Suppressor macrophage (primary cell): ENCODE measurements around the gene RBMS1.

Experiments used
- DNase-seq, 4 experiments: peaks; one replicate each; pipeline ENCODE4 v3.0.0-alpha.2; 2020 to 2022
- total RNA-seq, 17 experiments: gene quantifications; one replicate each; lab custom pipeline; 2026; ENCODE audit warnings: mixed read lengths in 6 of 17, inconsistent platforms in 3 of 17; lab: John Stamatoyannopoulos, UW

Gene RBMS1, protein sequence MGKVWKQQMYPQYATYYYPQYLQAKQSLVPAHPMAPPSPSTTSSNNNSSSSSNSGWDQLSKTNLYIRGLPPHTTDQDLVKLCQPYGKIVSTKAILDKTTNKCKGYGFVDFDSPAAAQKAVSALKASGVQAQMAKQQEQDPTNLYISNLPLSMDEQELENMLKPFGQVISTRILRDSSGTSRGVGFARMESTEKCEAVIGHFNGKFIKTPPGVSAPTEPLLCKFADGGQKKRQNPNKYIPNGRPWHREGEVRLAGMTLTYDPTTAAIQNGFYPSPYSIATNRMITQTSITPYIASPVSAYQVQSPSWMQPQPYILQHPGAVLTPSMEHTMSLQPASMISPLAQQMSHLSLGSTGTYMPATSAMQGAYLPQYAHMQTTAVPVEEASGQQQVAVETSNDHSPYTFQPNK
- total RNA-seq, result 84.5 to 253 (median 163) reads per million in 17 experiments

DNA sequence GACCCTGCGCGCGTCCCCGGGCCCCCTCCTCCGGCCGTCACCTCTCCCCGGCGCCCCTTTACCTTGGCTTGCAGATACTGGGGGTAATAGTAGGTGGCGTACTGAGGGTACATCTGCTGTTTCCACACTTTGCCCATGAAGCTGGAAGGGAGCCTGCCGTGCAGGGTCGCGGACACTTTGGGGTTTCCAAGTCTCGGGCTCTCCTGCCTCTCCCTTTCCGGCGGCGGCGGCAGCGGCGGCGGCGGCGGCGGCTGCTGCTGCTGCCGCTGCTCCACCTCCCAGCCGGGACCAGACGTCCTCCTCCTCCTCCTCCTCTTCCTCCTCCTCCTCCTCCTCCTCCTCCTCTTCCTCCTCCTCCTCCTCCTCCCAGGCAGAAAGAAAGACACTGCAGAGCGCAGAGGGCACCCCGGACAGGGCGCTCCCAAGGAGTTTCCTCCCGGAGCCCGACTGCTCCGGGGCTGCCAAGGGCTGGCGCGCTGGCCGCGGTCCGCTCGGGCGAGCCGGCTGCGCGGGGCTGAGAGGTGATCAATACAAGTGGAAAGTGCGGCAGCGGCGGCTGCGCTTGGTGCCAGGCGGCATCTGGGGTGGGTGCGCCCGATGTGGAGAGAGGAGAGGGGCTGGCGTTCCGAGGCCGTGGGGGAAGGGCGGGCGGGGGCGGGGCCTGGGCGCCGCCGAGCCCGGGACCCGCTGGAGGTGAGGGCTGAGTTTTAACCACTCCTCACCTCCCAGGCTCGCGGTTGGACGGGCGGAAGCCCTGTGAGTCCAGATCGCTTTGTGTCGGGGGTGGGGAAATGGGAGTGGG, at the start of gene RBMS1:
Gene RBMS1, minus strand, starts transcription at position 581 of the 802 bp plus-strand sequence. Its CDS starts 444 bp downstream, at position 137.
- peak; percentile 40 to 72 (median 50) for DNase-seq

DNA sequence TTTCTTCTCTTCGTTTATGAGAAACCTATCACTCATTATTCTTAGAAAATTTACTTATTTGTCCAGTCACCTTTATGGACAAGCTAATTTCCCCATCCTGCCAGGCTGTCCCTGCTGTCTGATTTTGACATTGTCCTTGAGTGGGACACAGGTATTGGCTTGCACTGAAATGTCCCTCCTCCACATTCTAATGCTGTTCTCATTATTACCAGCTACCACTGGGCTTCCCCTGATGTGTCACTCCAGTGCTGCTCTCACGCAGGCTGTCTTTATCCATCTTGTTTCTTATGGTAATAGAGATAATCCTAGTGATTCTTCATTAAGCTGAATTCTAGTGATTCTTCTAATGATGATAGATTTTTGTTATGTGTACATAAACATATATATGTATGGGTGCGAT, 48.1 kb upstream of the RBMS1 start:
- DNase-seq, result no peak

DNA sequence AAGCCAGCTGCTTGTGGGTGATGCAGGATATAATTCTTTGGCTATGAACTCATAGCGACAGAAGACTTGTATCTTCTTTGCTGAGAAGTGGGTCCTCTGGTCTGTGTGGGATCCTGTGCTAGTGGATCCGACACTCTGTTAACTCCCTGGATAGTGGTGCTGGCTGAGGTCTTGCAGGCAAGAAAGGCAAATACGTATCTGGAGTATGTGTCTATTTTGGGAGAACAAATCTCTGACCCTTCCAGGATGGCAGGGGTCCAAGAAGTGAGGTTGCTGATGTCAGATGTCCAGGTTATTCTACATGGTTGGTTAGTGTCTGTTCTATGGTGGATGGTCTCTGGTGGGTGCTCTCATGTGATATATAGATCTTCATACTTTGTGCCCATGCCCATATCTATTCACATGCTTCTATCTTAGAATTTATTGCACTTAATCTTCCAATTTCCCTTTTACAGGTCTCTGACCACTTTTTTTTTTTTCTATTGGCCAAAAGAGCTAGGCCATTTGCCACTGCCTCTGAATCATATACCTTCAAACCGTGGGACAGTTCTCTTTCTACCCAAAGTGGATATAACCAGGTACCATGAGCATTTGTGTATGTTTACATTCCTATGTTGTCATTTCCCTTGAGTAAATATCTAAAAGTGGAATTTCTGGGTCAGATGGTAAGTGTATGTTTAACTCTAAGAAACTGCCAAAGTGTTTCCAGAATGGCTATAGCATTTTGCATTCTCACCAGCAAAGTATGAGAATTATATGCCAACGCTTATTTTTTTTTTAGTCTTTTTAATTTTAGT, 45.1 kb upstream of the RBMS1 start:
- DNase-seq, result no peak

DNA sequence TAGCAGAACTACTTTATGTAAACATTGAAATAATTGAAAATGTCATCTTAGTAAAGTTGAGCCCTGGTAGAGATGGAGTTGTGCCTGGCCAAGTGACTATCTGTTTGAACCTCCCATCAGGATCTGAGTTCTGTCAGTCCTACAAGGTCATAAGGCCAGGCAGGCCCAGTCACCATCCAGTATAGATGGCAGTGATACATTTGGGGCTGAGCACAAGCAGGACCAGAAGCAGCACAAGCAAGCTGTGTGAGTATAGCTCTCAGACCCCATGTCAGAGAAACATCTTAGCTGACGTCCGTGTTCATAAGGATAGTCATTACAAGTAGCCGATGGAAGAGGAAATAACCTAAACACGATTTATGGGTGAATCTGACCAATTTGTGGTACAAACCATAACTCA, 44.5 kb upstream of the RBMS1 start:
- no peak for DNase-seq

- DNase-seq, result peak in 2 of 4 experiments; percentile 50 to 51
Observed at GRCh38 chr2:160534996-160535395, 41.4 kb upstream of the RBMS1 start.

DNA sequence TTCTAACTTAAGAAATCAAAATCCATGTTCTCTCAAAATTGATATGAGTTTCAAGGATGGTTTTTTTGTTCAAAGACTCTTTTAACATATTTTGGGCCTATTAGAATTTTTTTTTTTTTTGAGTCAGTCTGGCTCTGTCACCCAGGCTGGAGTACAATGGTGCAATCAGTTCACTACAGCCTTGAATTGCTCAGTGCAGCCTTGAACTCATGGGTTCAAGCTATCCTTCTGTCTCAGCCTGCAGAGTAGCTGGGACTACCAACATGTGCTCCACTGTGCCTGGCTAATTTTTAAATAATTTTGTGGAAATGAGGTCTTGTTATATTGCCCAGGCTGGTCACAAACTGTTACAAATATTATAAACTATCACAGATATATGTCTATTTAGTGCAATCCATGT, 40.6 kb upstream of the RBMS1 start:
- DNase-seq, result no peak

DNA sequence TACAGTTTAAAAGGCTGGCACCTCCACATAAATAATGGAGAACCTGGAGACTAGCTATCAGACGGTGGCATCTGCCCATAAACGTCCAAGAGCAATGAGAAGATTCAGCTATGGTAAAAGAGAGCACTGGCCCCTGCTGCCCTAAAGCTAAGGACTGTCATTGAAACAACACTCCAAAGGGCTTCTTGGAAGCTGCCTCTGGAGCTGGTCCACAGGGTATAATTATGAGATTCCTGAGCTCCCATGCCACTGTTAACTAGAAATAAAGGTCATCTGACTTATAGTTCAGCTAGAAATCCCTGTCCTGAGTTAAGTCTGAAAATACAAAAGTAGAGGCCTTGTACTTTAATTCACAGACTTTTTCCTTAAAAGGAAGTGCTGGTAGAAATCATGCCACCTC, 39.9 kb upstream of the RBMS1 start:
- no peak for DNase-seq

- no peak for DNase-seq
Observed at GRCh38 chr2:160532388-160532787, 38.8 kb upstream of the RBMS1 start.

- peak; percentile 28 to 81 (median 55) for DNase-seq
Observed at GRCh38 chr2:160522951-160523710, 29.5 kb upstream of the RBMS1 start.

- no peak for DNase-seq
Observed at GRCh38 chr2:160517731-160518130, 24.1 kb upstream of the RBMS1 start.

GRCh38 chr2:160516547-160517365, 23.1 kb upstream of the RBMS1 start:
- DNase-seq, result peak in 1 of 4 experiments; percentile 25

GRCh38 chr2:160515120-160515519, 21.5 kb upstream of the RBMS1 start:
- DNase-seq, result no peak

DNA sequence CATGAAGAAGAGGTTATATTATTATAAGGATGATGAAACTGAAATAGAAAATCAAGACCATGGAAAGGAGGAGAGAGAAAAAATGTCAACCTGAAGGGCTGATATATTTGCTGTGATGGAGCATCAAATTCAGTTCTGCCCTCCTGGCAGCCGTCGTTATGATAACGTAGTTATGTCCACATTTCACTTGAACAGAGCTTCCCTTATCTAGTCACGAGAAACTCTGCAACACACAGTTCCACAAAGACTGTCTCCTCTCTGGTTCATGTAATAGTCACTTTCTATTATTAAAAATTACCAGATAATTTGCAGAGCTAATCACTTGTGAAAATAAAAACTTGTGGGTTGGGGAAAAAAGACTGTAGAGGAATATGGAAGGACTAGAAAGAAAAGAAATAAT, 19.5 kb upstream of the RBMS1 start:
- DNase-seq, result peak in 2 of 4 experiments; percentile 23 to 24

DNA sequence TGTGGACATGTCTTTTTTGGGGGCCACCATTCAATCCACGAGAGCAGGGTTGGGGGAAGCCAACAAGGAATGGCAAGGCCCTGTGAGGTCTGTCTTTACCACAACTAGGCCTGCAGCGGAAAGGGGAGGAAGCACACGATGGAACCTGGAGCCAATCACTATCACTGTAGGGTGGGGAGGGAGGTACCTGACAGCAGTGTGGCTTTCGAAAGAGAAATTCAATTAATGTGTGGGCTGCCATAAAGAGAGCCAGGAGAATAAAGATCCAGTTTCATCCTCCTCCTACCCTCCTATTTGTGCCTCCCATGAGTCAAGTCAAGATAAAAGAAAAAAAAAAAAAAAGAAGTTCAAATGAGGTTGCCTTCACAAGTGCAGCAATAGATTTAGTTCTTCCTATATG, 18.9 kb upstream of the RBMS1 start:
- peak in 2 of 4 experiments; percentile 20 to 24 for DNase-seq

DNA sequence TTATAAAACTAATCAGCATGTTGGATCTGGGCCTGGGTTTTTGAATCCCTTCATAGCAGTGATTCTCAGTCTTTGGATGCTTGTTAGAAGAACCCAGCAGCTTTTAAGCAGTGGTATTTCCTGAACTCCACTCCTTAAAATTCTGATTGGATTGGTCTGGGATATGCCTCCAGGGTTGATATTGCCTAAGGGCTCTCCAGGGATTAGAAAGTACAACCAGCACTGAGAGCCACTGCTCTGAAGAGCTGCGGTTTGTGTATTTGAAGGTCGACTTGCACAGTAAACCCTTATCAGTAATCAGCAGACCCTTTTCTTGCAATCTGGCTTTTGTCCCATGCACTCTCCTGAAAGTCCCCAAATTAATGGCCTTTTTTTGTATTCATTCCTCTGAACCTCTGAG, 17.0 kb upstream of the RBMS1 start:
- no peak for DNase-seq

GRCh38 chr2:160509016-160509415, 15.4 kb upstream of the RBMS1 start:
- DNase-seq, result peak in 3 of 4 experiments; percentile 32 to 70 (median 68)

- no peak for DNase-seq
Observed at GRCh38 chr2:160507464-160507863, 13.9 kb upstream of the RBMS1 start.

DNA sequence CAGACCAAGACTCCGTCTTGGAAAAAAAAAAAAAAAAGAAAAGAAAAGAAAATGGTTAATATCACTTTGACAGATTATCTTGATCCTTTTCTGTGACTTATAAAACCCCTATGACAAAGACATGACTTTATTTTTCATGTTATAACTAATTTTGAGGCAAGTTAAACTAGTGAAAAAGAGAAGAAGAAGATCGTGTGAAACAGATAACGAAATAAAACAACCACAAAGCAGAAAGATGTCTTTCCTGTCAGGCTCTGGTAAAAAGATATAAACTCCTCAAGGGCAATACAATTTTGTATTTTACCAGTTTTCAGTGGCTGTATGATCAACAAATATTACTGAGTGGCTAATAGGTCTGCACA, 13.4 kb upstream of the RBMS1 start:
- DNase-seq, result no peak

GRCh38 chr2:160506371-160507045, 12.9 kb upstream of the RBMS1 start:
- no peak for DNase-seq

- DNase-seq, result peak; percentile 24 to 58 (median 48)
Observed at GRCh38 chr2:160505256-160505655, 11.6 kb upstream of the RBMS1 start.

DNA sequence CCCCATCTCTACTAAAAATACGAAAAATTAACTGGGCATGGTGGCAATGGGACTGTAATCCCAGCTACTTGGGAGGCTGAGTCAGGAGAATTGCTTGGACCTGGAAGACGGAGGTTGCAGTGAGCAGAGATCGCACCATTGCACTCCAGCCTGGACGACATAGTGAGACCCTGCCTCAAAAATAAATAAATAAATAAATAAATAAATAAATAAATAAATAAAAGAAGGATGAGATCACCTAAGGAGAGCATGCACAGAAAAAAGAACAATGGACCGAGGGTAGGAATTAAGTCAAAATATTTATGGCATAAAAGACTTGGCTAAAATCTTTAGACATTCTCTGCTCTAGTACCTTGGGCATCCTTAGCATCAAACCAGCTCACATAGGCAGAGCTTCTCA, 8.9 kb upstream of the RBMS1 start:
- no peak for DNase-seq
